ENCODE results near the gene ZC3H14. TPM values are rescaled to one million over a fixed set of nuclear protein-coding genes. Genes with fewer than 3 reads are reported as not detected.

Gene ZC3H14
- total RNA-seq, 1 experiment from 2014 or later, result 90.6 TPM

DNA sequence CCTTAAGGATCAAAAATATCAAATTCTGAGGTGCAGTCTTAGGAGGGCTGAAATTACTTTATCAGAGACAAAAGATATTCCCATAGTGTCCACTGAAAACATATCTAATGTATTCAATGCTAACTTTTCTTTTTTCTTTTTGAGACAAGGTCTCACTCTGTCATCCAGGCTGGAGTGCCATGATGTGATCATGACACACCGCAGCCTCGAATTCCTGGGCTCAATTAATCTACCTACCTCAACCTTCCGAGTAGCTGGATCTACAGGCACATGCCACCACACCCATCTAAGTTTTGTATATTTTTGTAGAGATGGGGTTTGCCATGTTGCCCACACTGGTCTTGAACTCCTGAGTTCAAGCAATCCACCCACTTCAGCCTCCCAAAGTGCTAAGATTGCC lies 68.3 kb downstream of the ZC3H14 start:
- H3K9me3 ChIP-seq (ENCODE audit: control insufficient read depth, low read depth, low read length), result no peaks in the 10 kb centered on the region
- no peak overlapping the region for H3K9ac ChIP-seq (ENCODE audit: extremely low read depth, insufficient read length, low read length)
- Mint-ChIP-seq H3K4me1 (no peaks in the 10 kb centered on the region), H3K4me3 (no peak overlapping the region), H3K36me3 (ENCODE audit: insufficient read depth in 1 of 3, low read depth in 3 of 3) (no peaks in the 10 kb centered on the region), H3K9me3 (no peaks in the 10 kb centered on the region), H3K27ac (no peak overlapping the region), H3K27me3 (ENCODE audit: low read depth) (no peaks in the 10 kb centered on the region)
- no peak overlapping the region for H3K4ac ChIP-seq (ENCODE audit: low read depth, low read length)
- H3K4me2 ChIP-seq (ENCODE audit: insufficient read depth, insufficient read length, low read length), result no peak overlapping the region
- H3K14ac ChIP-seq (ENCODE audit: insufficient read depth, low read length), result no peak overlapping the region
- no peak overlapping the region for H4K91ac ChIP-seq (ENCODE audit: insufficient read length, low read depth, low read length)
- no peak for TF ChIP-seq CTCF (conservative IDR thresholded peaks at IDR 0.05)
- no peak overlapping the region for H4K5ac ChIP-seq (ENCODE audit: insufficient read length, low read depth, low read length)
- H3K23ac ChIP-seq (ENCODE audit: insufficient read length, low read depth, low read length), result no peak overlapping the region
- H3K27ac ChIP-seq (ENCODE audit: insufficient read length, low read depth, low read length), result no peak overlapping the region
- H3K79me1 ChIP-seq (ENCODE audit: insufficient read depth, low read depth, low read length, poor library complexity, severe bottlenecking), result no peaks in the 10 kb centered on the region
- no CpG with 5 or more reads among the region's 3 CpGs for WGBS (ENCODE audit: extremely low coverage, insufficient read length, low lambda C conversion rate)
- no peaks in the 10 kb centered on the region for H3K23me2 ChIP-seq (ENCODE audit: insufficient read length, low read depth, low read length, poor library complexity, severe bottlenecking)
- no peak overlapping the region for H3T11ph ChIP-seq (ENCODE audit: low read length)
- no peaks in the 10 kb centered on the region for H3K79me2 ChIP-seq (ENCODE audit: insufficient read depth, low read length)
- H2BK5ac ChIP-seq (ENCODE audit: insufficient read length, low read length), result no peak overlapping the region
- H2BK120ac ChIP-seq (ENCODE audit: low read depth, low read length, poor library complexity, severe bottlenecking), result no peak overlapping the region
- H4K20me1 ChIP-seq (ENCODE audit: control insufficient read depth, insufficient read depth, insufficient read length), result no peaks in the 10 kb centered on the region
- no peak overlapping the region for H2BK12ac ChIP-seq (ENCODE audit: insufficient read length, low read depth, low read length)
- no peak overlapping the region for H2AFZ ChIP-seq (ENCODE audit: low read length)
- no peak for DNase-seq
- no peak overlapping the region for H2AK5ac ChIP-seq (ENCODE audit: insufficient read length, low read length)
- H4K8ac ChIP-seq (replicated peaks; ENCODE audit: insufficient read length, low read depth, low read length), result no peak overlapping the region
- no peaks in the 10 kb centered on the region for H3K4me1 ChIP-seq (ENCODE audit: insufficient read depth, low read length)
- H2BK15ac ChIP-seq (ENCODE audit: low read depth, low read length), result no peak overlapping the region
- H3K18ac ChIP-seq (ENCODE audit: insufficient read length, low read depth, low read length), result no peak overlapping the region
- H2BK20ac ChIP-seq (ENCODE audit: low read depth, low read length, poor library complexity, severe bottlenecking), result no peak overlapping the region
- H3K56ac ChIP-seq (ENCODE audit: insufficient read length, low read depth, low read length), result no peak overlapping the region
- H3K27me3 ChIP-seq (ENCODE audit: insufficient read depth, low read length), result no peaks in the 10 kb centered on the region
